ENCODE results near the gene EEIG1.

Gene EEIG1

GRCh38 chr9:128008171-128008570 is 27.4 kb upstream of the EEIG1 start:
- no peak for DNase-seq
- H3K4me3 Mint-ChIP-seq, result peak overlapping the region; percentile 77 to 80
- peaks cover 3 to 4% of the 10 kb centered on the region in 2 donors for H3K9me3 Mint-ChIP-seq
- peak in 1 of 2 donors; percentile 3 for ATAC-seq (replicated peaks)
- peak overlapping the region; percentile 97 for H3K27ac Mint-ChIP-seq
- peaks cover 3 to 4% of the 10 kb centered on the region in 2 donors for H3K36me3 Mint-ChIP-seq
- H3K4me1 Mint-ChIP-seq, result peaks cover 37 to 57% of the 10 kb centered on the region in 2 donors
- H3K27me3 Mint-ChIP-seq, result no peaks in the 10 kb centered on the region

GRCh38 chr9:128007566-128008138 is 26.9 kb upstream of the EEIG1 start:
- DNase-seq (peak; percentile 84), ATAC-seq (replicated peaks) (peak; percentile 92 to 94)
- peaks cover 3 to 4% of the 10 kb centered on the region in 2 donors for H3K9me3 Mint-ChIP-seq
- H3K36me3 Mint-ChIP-seq, result peaks cover 3 to 4% of the 10 kb centered on the region in 2 donors
- H3K27ac Mint-ChIP-seq, result peak overlapping the region; percentile 97
- no peaks in the 10 kb centered on the region for H3K27me3 Mint-ChIP-seq
- H3K4me3 Mint-ChIP-seq, result peak overlapping the region; percentile 77 to 80
- peaks cover 40 to 57% of the 10 kb centered on the region in 2 donors for H3K4me1 Mint-ChIP-seq

GRCh38 chr9:128006332-128006996 is 25.7 kb upstream of the EEIG1 start:
- Mint-ChIP-seq H3K27me3 (no peaks in the 10 kb centered on the region), H3K4me3 (no peak overlapping the region), H3K9me3 (peaks cover 3 to 4% of the 10 kb centered on the region in 2 donors), H3K4me1 (peaks cover 38 to 58% of the 10 kb centered on the region in 2 donors), H3K27ac (peak overlapping the region; percentile 73), H3K36me3 (peaks cover 3 to 4% of the 10 kb centered on the region in 2 donors)
- DNase-seq (no peak), ATAC-seq (replicated peaks) (no peak)

- Mint-ChIP-seq H3K4me3 (peak overlapping the region in 1 of 2 donors; percentile 46), H3K36me3 (peaks cover 3 to 4% of the 10 kb centered on the region in 2 donors), H3K9me3 (peaks cover 3 to 4% of the 10 kb centered on the region in 2 donors), H3K4me1 (peaks cover 32 to 53% of the 10 kb centered on the region in 2 donors), H3K27ac (peak overlapping the region; percentile 31), H3K27me3 (no peaks in the 10 kb centered on the region)
- DNase-seq, result no peak
- no peak for ATAC-seq (replicated peaks)
Observed at GRCh38 chr9:128005923-128006322, 25.1 kb upstream of the EEIG1 start.

- H3K27ac Mint-ChIP-seq, result no peak overlapping the region
- H3K9me3 Mint-ChIP-seq, result peaks cover 6 to 8% of the 10 kb centered on the region in 2 donors
- no peaks in the 10 kb centered on the region for H3K27me3 Mint-ChIP-seq
- peaks cover 30 to 50% of the 10 kb centered on the region in 2 donors for H3K4me1 Mint-ChIP-seq
- DNase-seq (no peak), ATAC-seq (replicated peaks) (no peak)
- H3K36me3 Mint-ChIP-seq, result peaks cover 3 to 7% of the 10 kb centered on the region in 2 donors
- H3K4me3 Mint-ChIP-seq, result no peak overlapping the region
Observed at GRCh38 chr9:128003966-128004604, 23.3 kb upstream of the EEIG1 start.

- H3K27ac Mint-ChIP-seq, result no peak overlapping the region
- no peaks in the 10 kb centered on the region for H3K27me3 Mint-ChIP-seq
- DNase-seq (no peak), ATAC-seq (replicated peaks) (no peak)
- H3K9me3 Mint-ChIP-seq, result peaks cover 4 to 6% of the 10 kb centered on the region in 2 donors
- H3K4me1 Mint-ChIP-seq, result peaks cover 23 to 39% of the 10 kb centered on the region in 2 donors
- H3K4me3 Mint-ChIP-seq, result no peak overlapping the region
- H3K36me3 Mint-ChIP-seq, result peaks cover 1 to 5% of the 10 kb centered on the region in 2 donors
Observed at GRCh38 chr9:128002959-128003358, 22.2 kb upstream of the EEIG1 start.

GRCh38 chr9:128001779-128002298 is 21.1 kb upstream of the EEIG1 start:
- Mint-ChIP-seq H3K27ac (peak overlapping the region; percentile 62), H3K27me3 (no peaks in the 10 kb centered on the region), H3K36me3 (peaks cover 0 to 3% of the 10 kb centered on the region in 2 donors), H3K4me3 (no peak overlapping the region), H3K4me1 (peaks cover 17 to 28% of the 10 kb centered on the region in 2 donors), H3K9me3 (peaks cover 3% of the 10 kb centered on the region in 2 donors)
- DNase-seq (no peak), ATAC-seq (replicated peaks) (no peak)

- no peak overlapping the region for H3K27ac Mint-ChIP-seq
- peaks cover 13 to 22% of the 10 kb centered on the region in 2 donors for H3K4me1 Mint-ChIP-seq
- peaks cover 3% of the 10 kb centered on the region in 2 donors for H3K9me3 Mint-ChIP-seq
- H3K27me3 Mint-ChIP-seq, result no peaks in the 10 kb centered on the region
- no peak overlapping the region for H3K4me3 Mint-ChIP-seq
- no peak for DNase-seq
- no peak for ATAC-seq (replicated peaks)
- peaks cover 0 to 3% of the 10 kb centered on the region in 2 donors for H3K36me3 Mint-ChIP-seq
Observed at GRCh38 chr9:128001151-128001778, 20.5 kb upstream of the EEIG1 start.

GRCh38 chr9:127999461-127999860 is 18.7 kb upstream of the EEIG1 start:
- ATAC-seq (replicated peaks) (no peak), DNase-seq (no peak)
- H3K27me3 Mint-ChIP-seq, result no peaks in the 10 kb centered on the region
- H3K9me3 Mint-ChIP-seq, result peaks cover 3% of the 10 kb centered on the region in 2 donors
- H3K36me3 Mint-ChIP-seq, result peaks cover 0 to 3% of the 10 kb centered on the region in 2 donors
- peaks cover 10 to 17% of the 10 kb centered on the region in 2 donors for H3K4me1 Mint-ChIP-seq
- H3K4me3 Mint-ChIP-seq, result no peak overlapping the region
- H3K27ac Mint-ChIP-seq, result no peak overlapping the region

GRCh38 chr9:127993721-127994120 is 12.9 kb upstream of the EEIG1 start:
- Mint-ChIP-seq H3K4me1 (peaks cover 19 to 26% of the 10 kb centered on the region in 2 donors), H3K4me3 (no peak overlapping the region), H3K27me3 (no peaks in the 10 kb centered on the region), H3K27ac (no peak overlapping the region), H3K9me3 (no peaks in the 10 kb centered on the region), H3K36me3 (no peaks in the 10 kb centered on the region)
- DNase-seq (no peak), ATAC-seq (replicated peaks) (no peak)

GRCh38 chr9:127991757-127992274 is 11.0 kb upstream of the EEIG1 start:
- peak; percentile 35 to 51 for ATAC-seq (replicated peaks)
- peak overlapping the region in 1 of 2 donors; percentile 11 for H3K4me3 Mint-ChIP-seq
- no peaks in the 10 kb centered on the region for H3K36me3 Mint-ChIP-seq
- DNase-seq, result no peak
- H3K9me3 Mint-ChIP-seq, result no peaks in the 10 kb centered on the region
- H3K27me3 Mint-ChIP-seq, result no peaks in the 10 kb centered on the region
- peaks cover 25 to 35% of the 10 kb centered on the region in 2 donors for H3K4me1 Mint-ChIP-seq
- H3K27ac Mint-ChIP-seq, result peak overlapping the region; percentile 88

- Mint-ChIP-seq H3K9me3 (no peaks in the 10 kb centered on the region), H3K27me3 (no peaks in the 10 kb centered on the region), H3K27ac (peak overlapping the region; percentile 88), H3K4me3 (peak overlapping the region in 1 of 2 donors; percentile 11), H3K36me3 (no peaks in the 10 kb centered on the region), H3K4me1 (peaks cover 28 to 40% of the 10 kb centered on the region in 2 donors)
- DNase-seq, result no peak
- peak; percentile 69 to 70 for ATAC-seq (replicated peaks)
Observed at GRCh38 chr9:127991017-127991756, 10.4 kb upstream of the EEIG1 start.

GRCh38 chr9:127990554-127990953 is 9.8 kb upstream of the EEIG1 start:
- Mint-ChIP-seq H3K4me1 (peaks cover 28 to 40% of the 10 kb centered on the region in 2 donors), H3K27ac (peak overlapping the region; percentile 77), H3K4me3 (no peak overlapping the region), H3K36me3 (no peaks in the 10 kb centered on the region), H3K27me3 (no peaks in the 10 kb centered on the region), H3K9me3 (no peaks in the 10 kb centered on the region)
- no peak for DNase-seq
- no peak for ATAC-seq (replicated peaks)

All from stimulated activated naive B cell treated with anti-CD40 and anti-IgM and Interleukin-4, amounts not matched to agents 10 μg/mL and 1 μg/mL and 100 μg/mL, for 72 hours (primary cell).